HUES6 (cell line): ENCODE measurements around the gene NOM1.
"Not testable (repeated sequence)": the region's sequence is repeated elsewhere in the genome, so short reads cannot be mapped to it uniquely, and the experiment has no call there.

Experiments used
- H3K27ac ChIP-seq: 2 replicates; pipeline ENCODE4 v1.7.0; 2013; ENCODE audit warnings: low read depth, mild to moderate bottlenecking, low read length, inconsistent platforms
- H3K27me3 ChIP-seq: 2 replicates; pipeline ENCODE4 v1.6.1; 2013; ENCODE audit warnings: low read length; ENCODE audit not compliant: control insufficient read depth, insufficient read depth
- H3K36me3 ChIP-seq: 2 replicates; pipeline ENCODE4 v1.6.1; 2013; ENCODE audit warnings: low read length; ENCODE audit not compliant: control insufficient read depth, insufficient read depth
- H3K4me1 ChIP-seq: 2 replicates; pipeline ENCODE4 v1.6.1; 2013; ENCODE audit warnings: low read length; ENCODE audit not compliant: control insufficient read depth, insufficient read depth
- H3K4me3 ChIP-seq: 2 replicates; pipeline ENCODE4 v1.5.1; 2013; ENCODE audit warnings: low read depth, low read length
- H3K9ac ChIP-seq: one replicate; pipeline ENCODE4 v1.6.1; 2013; ENCODE audit warnings: mild to moderate bottlenecking, low read length
- H3K9me3 ChIP-seq: 2 replicates; pipeline ENCODE4 v1.6.1; 2013; ENCODE audit warnings: low read depth, low read length; ENCODE audit not compliant: control insufficient read depth, insufficient read depth

Gene NOM1

GRCh38 chr7:156922304-156922703 is 27.2 kb upstream of the NOM1 start:
- not testable (repeated sequence) for H3K4me3 ChIP-seq, H3K27me3 ChIP-seq, H3K4me1 ChIP-seq, H3K9ac ChIP-seq, H3K27ac ChIP-seq, H3K9me3 ChIP-seq, H3K36me3 ChIP-seq

GRCh38 chr7:156925821-156926220 is 23.7 kb upstream of the NOM1 start:
- not testable (repeated sequence) for H3K4me3 ChIP-seq, H3K27ac ChIP-seq, H3K36me3 ChIP-seq, H3K4me1 ChIP-seq, H3K9ac ChIP-seq, H3K9me3 ChIP-seq, H3K27me3 ChIP-seq

DNA sequence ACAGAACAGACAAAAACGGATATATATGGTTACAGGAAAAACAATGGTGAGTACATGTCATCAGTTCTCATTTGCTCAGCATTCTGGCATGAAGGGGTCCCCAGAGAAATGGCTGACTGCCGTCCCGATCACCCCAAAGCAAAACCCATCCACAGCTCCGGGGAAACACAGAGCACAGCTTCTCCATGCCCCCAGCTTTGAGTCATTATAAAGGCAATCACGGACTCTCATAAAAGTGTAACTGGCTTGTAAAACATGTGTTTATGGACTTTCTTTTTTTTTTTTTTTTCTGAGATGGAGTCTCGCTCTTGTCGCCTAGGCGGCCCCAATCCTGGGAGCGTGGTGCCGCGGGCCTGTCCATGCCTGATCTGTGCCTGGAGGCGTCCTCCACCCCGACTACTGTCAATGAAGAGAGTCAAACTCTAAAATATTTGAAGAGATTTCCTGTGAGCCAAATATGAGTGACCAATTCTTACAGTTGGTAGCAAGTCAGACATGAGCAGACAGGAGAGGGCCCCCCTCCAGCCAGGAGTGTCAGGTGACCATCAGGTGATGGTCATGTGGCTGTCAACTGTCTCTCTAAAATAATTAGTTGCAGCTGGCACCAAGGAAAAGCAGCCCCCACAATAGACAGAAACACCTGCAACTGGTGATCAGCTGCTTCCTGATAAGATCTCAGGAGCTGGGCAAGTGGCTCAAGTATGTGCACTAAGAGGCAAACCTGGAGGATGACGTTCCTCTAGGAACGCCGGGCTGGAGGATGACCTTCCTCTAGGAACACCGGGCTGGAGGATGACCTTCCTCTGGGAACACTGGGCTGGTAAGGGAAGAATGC is 21.7 kb upstream of the NOM1 start:
- no peaks in the 10 kb centered on the region for H3K9me3 ChIP-seq
- H3K4me3 ChIP-seq, result no peak overlapping the region
- peaks cover 3% of the 10 kb centered on the region for H3K27me3 ChIP-seq
- no peaks in the 10 kb centered on the region for H3K36me3 ChIP-seq
- H3K9ac ChIP-seq, result no peak overlapping the region
- no peak overlapping the region for H3K27ac ChIP-seq
- no peaks in the 10 kb centered on the region; the same call in 1 of the 2 replicates for H3K4me1 ChIP-seq

- H3K4me1 ChIP-seq, result no peaks in the 10 kb centered on the region; the same call in 1 of the 2 replicates
- H3K36me3 ChIP-seq, result no peaks in the 10 kb centered on the region
- H3K9me3 ChIP-seq, result no peaks in the 10 kb centered on the region
- H3K27ac ChIP-seq, result no peak overlapping the region
- H3K4me3 ChIP-seq, result no peak overlapping the region
- H3K9ac ChIP-seq, result no peak overlapping the region
- H3K27me3 ChIP-seq, result peaks cover 3% of the 10 kb centered on the region
These were observed 21.1 kb upstream of the NOM1 start for GRCh38 chr7:156928406-156928747.

- Histone ChIP-seq H3K27me3 (peaks cover 3% of the 10 kb centered on the region), H3K9ac (no peak overlapping the region), H3K4me1 (no peaks in the 10 kb centered on the region; the same call in 1 of the 2 replicates), H3K4me3 (no peak overlapping the region), H3K36me3 (no peaks in the 10 kb centered on the region), H3K27ac (no peak overlapping the region), H3K9me3 (no peaks in the 10 kb centered on the region)
These were observed 19.5 kb upstream of the NOM1 start for GRCh38 chr7:156929789-156930539.

DNA sequence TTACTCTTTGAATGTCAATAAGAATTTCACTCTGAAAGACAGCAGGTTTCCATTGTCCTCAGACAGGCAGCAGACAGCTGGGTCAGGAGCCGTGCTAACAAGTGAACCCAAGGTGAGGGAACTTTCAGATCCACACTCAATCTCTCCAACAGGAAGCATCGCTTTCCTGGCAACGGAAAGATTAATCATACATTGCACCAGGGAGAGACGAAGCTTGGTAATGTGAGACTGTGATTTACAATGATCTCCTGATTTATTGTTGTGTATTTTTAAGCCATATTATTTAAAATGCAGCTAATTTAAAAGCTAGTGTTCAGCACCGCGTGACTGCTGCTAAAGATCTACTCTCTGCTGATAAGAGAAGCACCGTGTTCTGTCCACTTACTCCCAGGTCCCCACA is 17.5 kb upstream of the NOM1 start:
- Histone ChIP-seq H3K9me3 (no peaks in the 10 kb centered on the region), H3K4me1 (no peaks in the 10 kb centered on the region; the same call in 1 of the 2 replicates), H3K4me3 (no peak overlapping the region), H3K27me3 (peaks cover 3% of the 10 kb centered on the region), H3K27ac (no peak overlapping the region), H3K36me3 (no peaks in the 10 kb centered on the region), H3K9ac (no peak overlapping the region)

GRCh38 chr7:156935250-156935649 is 14.3 kb upstream of the NOM1 start:
- Histone ChIP-seq H3K4me3 (no peak overlapping the region), H3K4me1 (no peaks in the 10 kb centered on the region; the same call in 1 of the 2 replicates), H3K36me3 (no peaks in the 10 kb centered on the region), H3K9me3 (no peaks in the 10 kb centered on the region), H3K9ac (no peak overlapping the region), H3K27ac (no peak overlapping the region), H3K27me3 (no peaks in the 10 kb centered on the region)

- not testable (repeated sequence) for H3K9ac ChIP-seq, H3K27me3 ChIP-seq, H3K4me3 ChIP-seq, H3K36me3 ChIP-seq, H3K27ac ChIP-seq, H3K4me1 ChIP-seq, H3K9me3 ChIP-seq
These were observed 12.7 kb upstream of the NOM1 start for GRCh38 chr7:156936766-156937165.

- Histone ChIP-seq H3K9ac (no peak overlapping the region), H3K4me1 (peaks cover 8% of the 10 kb centered on the region; the same call in 1 of the 2 replicates), H3K36me3 (no peaks in the 10 kb centered on the region), H3K9me3 (peaks cover 9% of the 10 kb centered on the region), H3K27me3 (peaks cover 34% of the 10 kb centered on the region), H3K4me3 (no peak overlapping the region), H3K27ac (no peak overlapping the region)
These were observed 8.9 kb upstream of the NOM1 start for GRCh38 chr7:156940421-156941122.

DNA sequence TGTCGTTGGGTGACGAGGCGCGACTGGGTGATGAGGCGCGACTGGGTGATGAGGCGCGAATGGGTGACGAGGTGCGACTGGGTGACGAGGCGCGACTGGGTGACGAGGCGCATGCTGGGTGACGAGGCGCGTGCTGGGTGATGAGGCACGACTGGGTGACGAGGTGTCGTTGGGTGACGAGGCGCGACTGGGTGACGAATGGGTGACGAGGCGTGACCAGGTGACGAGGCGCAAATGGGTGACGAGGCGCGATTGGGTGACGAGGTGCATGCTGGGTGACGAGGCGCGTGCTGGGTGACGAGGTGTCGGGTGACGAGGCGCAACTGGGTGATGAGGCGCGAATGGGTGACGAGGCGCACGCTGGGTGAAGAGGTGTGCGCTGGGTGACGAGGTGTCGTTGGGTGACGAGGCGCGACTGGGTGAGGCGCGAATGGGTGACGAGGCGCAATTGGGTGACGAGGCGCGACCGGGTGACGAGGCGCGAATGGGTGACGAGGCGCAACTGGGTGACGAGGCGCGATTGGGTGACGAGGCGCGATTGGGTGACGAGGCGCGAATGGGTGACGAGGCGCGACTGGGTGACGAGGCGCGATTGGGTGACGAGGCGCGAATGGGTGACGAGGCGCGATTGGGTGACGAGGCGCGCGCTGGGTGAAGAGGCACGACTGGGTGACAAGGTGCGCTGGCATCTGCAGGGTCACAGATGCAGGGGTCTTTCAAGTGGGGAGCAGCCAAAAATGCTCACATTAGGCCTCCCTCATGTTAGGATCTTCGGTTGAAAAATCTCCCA is 7.9 kb upstream of the NOM1 start:
- Histone ChIP-seq H3K27me3 (peaks cover 34% of the 10 kb centered on the region), H3K4me1 (peaks cover 8% of the 10 kb centered on the region; the same call in 1 of the 2 replicates), H3K27ac (no peak overlapping the region), H3K9ac (no peak overlapping the region), H3K36me3 (no peaks in the 10 kb centered on the region), H3K4me3 (no peak overlapping the region), H3K9me3 (peaks cover 9% of the 10 kb centered on the region)
